ENCODE measurements around the gene ZMYM1.
"Not testable (repeated sequence)": the region's sequence is repeated elsewhere in the genome, so short reads cannot be mapped to it uniquely, and the experiment has no call there.

ZMYM1 gene

GRCh38 chr1:35079003-35079930 is at the start of gene ZMYM1:
TSS of gene ZMYM1 (plus strand) at chr1:35079385. CDS start at chr1:35093988, 14,603 bp downstream.
- DNase-seq: peak; percentile 81

- DNase-seq: no peak
Measured at GRCh38 chr1:35029761-35030160, 49.4 kb upstream of the ZMYM1 start.

- DNase-seq: no peak
Measured at GRCh38 chr1:35030338-35030737, 48.8 kb upstream of the ZMYM1 start.

- peak; percentile 50 for DNase-seq
Measured at GRCh38 chr1:35030756-35031446, 48.3 kb upstream of the ZMYM1 start.

GRCh38 chr1:35032384-35032739 is 46.8 kb upstream of the ZMYM1 start:
- no peak for DNase-seq

GRCh38 chr1:35033346-35033745 is 45.8 kb upstream of the ZMYM1 start:
- DNase-seq: no peak

GRCh38 chr1:35036621-35037020 is 42.6 kb upstream of the ZMYM1 start:
- DNase-seq: no peak

GRCh38 chr1:35037206-35037605 is 42.0 kb upstream of the ZMYM1 start:
- DNase-seq: no peak

- DNase-seq: no peak
Measured at GRCh38 chr1:35038723-35039122, 40.5 kb upstream of the ZMYM1 start.

- no peak for DNase-seq
Measured at GRCh38 chr1:35043498-35043897, 35.7 kb upstream of the ZMYM1 start.

GRCh38 chr1:35044431-35044830 is 34.8 kb upstream of the ZMYM1 start:
- no peak for DNase-seq

- DNase-seq: no peak
Measured at GRCh38 chr1:35046730-35047129, 32.5 kb upstream of the ZMYM1 start.

- no peak for DNase-seq
Measured at GRCh38 chr1:35047188-35047858, 31.9 kb upstream of the ZMYM1 start.

- DNase-seq: no peak
Measured at GRCh38 chr1:35049116-35049515, 30.1 kb upstream of the ZMYM1 start.

GRCh38 chr1:35053433-35053832 is 25.8 kb upstream of the ZMYM1 start:
- DNase-seq: no peak

- DNase-seq: not testable (repeated sequence)
Measured at GRCh38 chr1:35054282-35054681, 24.9 kb upstream of the ZMYM1 start.

GRCh38 chr1:35058321-35058720 is 20.9 kb upstream of the ZMYM1 start:
- not testable (repeated sequence) for DNase-seq

GRCh38 chr1:35058988-35059387 is 20.2 kb upstream of the ZMYM1 start:
- DNase-seq: no peak

- no peak for DNase-seq
Measured at GRCh38 chr1:35062518-35063196, 16.5 kb upstream of the ZMYM1 start.

GRCh38 chr1:35064265-35064664 is 14.9 kb upstream of the ZMYM1 start:
- no peak for DNase-seq

GRCh38 chr1:35069746-35070145 is 9.4 kb upstream of the ZMYM1 start:
- no peak for DNase-seq

- DNase-seq: no peak
Measured at GRCh38 chr1:35073265-35073811, 5.8 kb upstream of the ZMYM1 start.

- not testable (repeated sequence) for DNase-seq
Measured at GRCh38 chr1:35076426-35076825, 2.8 kb upstream of the ZMYM1 start.

Data from activated CD8-positive, alpha-beta memory T cell treated with anti-CD3 and anti-CD28 coated beads, Interleukin-2, amount 50 U/mL, for 4 hours (primary cell).